ENCODE results near the gene S100A7A.
"Not testable (repeated sequence)": the region's sequence is repeated elsewhere in the genome, so short reads cannot be mapped to it uniquely, and the experiment has no call there.

The S100A7A gene

DNA sequence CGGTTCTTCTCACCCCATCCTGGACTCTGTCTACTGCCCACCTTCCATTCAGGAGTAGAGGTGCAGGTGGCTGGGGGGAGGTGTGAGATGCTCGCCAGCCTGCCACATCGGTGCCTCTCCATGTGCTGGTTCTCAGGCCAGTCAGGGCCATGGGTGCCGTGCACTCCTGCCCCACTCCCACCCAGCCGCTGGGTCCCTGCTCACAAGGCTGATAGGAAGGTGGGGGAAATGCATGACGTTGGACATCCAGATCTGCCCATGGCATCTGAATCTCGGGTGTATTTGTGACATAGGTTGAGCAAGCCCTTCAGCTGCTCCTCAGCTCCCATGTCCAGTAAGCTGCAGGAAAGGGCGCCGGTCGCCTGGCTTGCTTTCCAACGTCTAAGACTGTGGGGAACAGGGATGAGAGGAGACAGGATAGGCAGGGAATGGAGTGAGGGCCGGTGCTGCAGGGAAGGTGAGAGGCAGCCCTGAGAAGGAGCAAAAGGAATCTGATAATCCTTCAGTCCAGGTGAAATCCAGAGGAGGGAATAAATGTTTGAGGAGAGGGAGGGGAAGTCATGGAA, 11.8 kb downstream of the S100A7A start:
- DNase-seq = no peak

DNA sequence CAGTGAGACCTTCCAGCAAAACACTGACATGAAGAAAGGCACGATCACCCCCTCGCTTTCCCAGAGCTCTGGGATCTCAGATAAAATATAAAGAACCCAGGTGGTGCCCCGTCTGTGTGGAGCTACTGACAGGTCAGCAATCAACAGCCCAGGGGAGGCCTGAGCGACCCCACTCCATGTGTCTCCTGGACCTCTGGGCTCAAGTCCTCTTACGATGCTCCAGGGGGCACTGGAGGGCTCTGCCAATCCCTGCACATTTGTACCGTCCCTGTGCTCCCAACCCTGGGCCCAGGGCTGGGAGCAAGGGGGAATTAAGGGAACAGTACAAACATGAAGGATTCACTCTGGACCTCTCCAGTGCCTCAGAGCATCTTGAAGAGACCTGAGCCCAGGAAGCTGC, 12.5 kb downstream of the S100A7A start:
- no peak for DNase-seq

GRCh38 chr1:153429266-153430165, 13.2 kb downstream of the S100A7A start:
- no peak for DNase-seq

- no peak for DNase-seq
Observed at GRCh38 chr1:153430166-153430553, 13.8 kb downstream of the S100A7A start.

DNA sequence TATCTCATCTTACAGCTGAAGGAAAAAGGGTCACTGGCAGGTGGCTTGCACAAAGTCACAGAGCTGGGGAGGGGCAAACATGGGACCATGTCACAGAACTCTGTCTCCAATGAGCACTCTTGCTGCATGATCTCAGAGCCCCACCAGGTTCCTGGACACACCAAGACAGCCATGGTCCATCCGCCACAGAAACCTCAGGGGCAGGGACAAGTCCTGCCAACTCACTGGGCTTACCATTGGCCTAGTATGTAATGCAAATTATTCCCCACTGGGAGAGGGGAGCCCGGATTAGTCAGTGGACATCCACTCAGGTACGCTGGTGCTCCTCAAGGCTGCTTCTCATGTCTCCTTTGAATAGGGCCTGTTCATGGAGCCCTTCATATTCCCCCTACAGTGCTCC, 14.2 kb downstream of the S100A7A start:
- no peak for DNase-seq

DNA sequence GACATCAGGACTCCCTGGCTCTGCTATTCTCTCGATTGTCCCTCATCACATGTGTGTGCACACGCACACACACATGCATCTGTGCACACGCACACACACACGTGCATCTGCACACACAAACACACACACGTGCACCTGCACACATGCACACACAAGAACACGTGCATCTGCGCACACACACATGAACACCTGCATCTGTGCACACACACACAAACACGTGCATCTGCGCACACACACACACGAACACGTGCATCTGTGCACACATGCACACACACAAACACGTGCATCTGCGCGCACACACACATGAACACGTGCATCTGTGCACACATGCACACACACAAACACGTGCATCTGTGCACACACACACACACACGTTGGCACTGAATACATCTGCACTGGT, 14.7 kb downstream of the S100A7A start:
- no peak for DNase-seq

DNA sequence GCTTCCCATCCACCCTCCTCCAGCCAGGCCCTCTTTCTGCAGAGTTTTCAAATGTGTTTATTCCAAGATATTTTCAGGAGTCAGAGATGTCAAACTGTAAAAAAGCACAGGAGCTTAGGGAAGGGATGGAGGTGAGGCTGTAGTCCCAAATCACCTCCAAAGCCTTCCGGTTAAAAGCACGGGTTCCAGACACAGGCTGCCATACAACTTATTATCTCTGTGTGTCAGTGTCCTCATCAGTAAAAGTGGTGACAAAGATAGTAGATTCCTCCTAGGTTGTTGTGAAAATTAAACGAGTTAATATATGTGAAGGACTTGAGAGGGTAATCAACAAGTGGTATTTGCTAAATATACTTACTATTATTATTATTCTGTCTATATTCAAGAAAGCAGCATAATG, 15.1 kb downstream of the S100A7A start:
- no peak for DNase-seq

DNA sequence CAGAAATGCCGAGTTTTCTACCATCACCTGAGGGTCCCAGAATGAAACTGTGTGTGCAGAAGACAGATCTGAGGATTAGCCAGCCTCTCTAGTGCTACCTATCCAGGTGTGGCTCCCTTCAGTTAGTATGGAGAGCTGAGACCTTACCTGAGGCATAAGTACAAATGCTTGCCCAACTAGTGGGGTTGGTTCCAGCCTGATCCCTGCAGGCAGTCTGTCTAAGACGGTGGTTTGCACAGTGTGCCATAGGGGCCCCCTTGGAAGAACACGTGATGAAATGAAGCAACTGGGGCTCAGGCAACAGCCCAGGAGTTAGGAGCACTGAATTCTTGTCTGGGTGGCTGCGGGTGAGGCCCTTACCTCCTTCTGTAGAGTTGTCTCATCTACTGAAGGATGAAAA, 15.6 kb downstream of the S100A7A start:
- DNase-seq = no peak

DNA sequence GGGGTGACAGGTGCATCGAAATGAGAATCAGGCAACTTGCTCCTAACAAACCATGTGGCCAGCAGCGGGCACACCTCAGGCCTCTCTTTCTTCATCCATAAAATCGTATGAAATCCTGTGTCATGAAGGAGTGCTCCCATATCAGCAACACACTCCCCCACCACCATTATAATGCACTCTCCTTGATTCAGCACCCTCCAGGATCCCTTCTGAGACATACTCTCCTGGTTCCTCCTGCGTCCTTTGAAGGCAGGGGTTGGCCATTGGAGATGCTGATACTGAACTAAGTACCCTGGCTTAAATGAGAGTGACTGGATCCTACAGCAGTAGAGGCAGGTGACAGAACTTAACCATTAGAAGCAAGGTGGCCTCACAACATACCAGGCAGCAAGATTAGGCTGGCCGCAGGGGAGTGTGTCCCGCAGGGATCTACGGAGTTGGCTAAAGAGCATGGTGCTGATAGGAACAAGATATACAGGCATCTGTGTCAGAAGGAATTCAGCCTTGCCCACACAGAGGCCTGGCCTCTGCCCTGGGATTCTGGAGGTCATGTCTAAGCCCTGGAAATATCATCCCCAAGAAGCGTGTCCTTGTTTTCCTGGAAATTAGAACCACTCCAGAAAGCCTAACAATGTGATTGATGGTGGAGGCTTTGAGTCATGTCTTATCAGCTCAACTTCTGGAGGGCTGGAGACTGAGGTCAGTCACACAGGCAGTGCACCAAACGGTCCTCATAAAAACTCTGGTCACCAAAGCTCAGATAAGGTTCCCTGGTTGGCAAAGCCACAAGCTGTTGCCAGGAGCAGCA, 16.8 kb downstream of the S100A7A start:
- DNase-seq = no peak

- no peak for DNase-seq
Observed at GRCh38 chr1:153434746-153435455, 18.6 kb downstream of the S100A7A start.

GRCh38 chr1:153437236-153437635, 20.9 kb downstream of the S100A7A start:
- DNase-seq = no peak

GRCh38 chr1:153438599-153438998, 22.3 kb downstream of the S100A7A start:
- DNase-seq = no peak

- no peak for DNase-seq
Observed at GRCh38 chr1:153439273-153439672, 23.0 kb downstream of the S100A7A start.

- DNase-seq = no peak
Observed at GRCh38 chr1:153441238-153441755, 25.0 kb downstream of the S100A7A start.

DNA sequence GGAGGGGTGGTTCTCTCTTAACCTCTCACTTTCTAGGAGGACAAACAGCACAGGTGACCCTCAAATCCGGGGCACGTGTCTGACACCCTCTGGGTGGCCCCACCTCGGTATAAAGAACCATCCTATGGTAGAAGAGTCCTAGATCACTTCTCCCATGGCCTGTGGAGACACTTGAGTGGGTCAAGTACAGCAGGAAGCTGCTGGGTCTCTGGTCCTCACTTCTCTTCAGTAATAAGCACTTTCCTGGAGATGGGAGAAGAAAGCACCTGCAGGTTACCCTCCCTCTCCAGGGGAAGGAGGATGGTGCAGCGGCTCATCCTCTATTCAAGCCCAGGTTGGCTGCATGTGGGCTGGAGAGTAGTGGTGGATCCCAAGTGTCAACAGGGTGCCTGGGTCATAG, 27.2 kb downstream of the S100A7A start:
- DNase-seq = no peak

DNA sequence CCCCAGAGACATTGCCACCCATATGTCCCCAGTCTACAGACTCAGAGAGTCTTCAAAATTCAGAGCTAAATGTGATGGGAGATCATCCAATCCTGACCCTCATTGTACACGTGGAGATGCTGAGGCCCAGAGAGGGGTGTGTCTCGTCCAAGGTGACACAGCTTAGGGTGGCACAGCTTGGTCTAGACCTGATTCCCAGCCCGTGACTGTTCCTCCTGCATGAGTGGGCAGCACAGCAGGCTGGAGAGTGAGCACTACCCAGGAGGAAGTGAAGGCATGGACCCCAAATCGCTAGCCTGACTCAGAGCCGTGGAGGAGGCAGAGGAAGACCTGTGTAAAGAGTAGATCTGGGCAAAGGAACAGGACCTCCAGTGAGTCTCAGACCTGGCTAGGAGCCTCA, 27.8 kb downstream of the S100A7A start:
- DNase-seq = no peak

GRCh38 chr1:153447498-153448170, 31.3 kb downstream of the S100A7A start:
- DNase-seq = peak; percentile 63

- peak; percentile 13 for DNase-seq
Observed at GRCh38 chr1:153448851-153449250, 32.5 kb downstream of the S100A7A start.

DNA sequence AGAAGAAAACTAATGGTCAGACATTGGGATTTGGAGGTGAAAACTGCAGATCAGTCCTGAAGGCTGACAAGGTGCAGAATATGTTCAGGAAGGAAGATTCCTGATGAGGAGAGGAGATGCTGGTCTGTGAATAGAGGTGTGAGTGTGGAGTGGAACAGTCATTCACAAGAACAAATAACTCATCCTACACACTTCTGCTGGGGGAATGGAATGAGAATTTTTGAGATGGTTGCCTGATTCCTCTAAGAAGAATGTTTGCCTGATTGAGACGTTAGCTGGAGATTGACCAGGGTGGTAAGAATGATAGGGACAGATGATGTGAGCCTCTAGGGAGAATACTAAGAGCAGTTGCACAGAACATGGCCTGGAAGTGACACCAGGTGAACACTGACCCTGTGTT, 40.1 kb downstream of the S100A7A start:
- DNase-seq = no peak

DNA sequence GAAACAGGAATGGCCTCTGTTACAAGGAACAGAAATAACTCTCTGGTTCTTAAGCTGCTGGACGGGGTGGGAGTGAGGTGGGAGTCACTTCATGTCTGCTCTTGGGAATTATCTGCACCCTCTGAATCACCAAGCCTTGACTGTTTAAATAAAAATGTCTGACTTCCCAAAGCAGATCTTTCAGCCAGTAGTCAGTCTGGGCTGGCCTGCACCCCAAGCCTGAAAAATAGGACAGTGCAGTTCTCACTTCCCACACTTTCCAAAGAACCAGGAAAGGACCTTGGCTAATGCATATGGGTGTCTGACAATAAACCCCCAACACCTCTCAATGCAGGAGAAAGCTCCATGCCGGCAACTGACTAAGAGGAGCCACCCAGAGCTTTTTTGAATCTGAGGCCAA, 43.3 kb downstream of the S100A7A start:
- no peak for DNase-seq

DNA sequence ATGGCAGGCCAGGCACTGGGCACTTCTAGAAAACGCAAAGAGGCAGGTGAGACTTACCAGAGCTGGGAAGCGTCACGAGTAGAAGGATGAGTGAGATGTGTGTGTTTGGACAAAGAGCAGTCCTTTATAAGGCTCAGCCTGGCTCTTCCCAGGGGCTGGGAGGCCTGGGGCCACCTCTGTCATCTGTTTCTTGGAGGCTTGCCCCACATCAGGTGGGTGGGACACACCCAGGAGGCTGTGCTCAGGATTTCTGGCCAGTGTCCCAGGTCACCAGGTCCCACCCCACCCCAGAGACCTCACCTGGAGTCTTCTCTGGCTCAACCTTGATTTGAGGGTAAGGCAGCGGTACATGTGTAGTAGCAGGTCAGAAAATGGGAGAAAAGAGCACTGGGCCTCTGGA, 44.2 kb downstream of the S100A7A start, which contains the start of gene S100A7:
Gene S100A7 (minus strand): TSS at position 101 of the 400 bp plus-strand sequence. CDS start 1,638 bp downstream, outside the sequence.
- no peak for DNase-seq

DNA sequence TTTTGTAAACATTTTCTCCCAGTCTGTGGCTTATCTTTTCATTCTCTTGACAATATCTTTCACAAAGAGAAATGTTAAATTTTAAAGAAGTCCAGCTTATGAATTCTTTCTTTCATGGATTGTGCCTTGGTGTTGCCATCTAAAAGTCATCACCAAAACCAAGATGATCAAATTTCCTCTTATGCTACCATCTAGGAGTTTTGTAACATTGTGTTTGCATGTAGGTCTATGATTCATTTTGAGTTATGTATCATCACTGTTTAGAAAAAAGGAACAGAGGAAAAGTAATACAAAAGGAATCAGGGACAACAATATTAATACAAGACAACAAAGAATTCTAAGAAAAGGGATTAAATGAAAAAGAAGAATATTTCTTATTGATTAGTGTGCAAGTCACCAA, 46.4 kb downstream of the S100A7A start:
- not testable (repeated sequence) for DNase-seq

Measured in fibroblast of skin of right biceps (primary cell).